AG08395 (cell line): ENCODE measurements around the gene MAML3.

Experiments used
- DNase-seq: peaks from one replicate; pipeline ENCODE4 v3.0.0; 2012; ENCODE audit warnings: mixed read lengths, low spot score

Gene MAML3

DNA sequence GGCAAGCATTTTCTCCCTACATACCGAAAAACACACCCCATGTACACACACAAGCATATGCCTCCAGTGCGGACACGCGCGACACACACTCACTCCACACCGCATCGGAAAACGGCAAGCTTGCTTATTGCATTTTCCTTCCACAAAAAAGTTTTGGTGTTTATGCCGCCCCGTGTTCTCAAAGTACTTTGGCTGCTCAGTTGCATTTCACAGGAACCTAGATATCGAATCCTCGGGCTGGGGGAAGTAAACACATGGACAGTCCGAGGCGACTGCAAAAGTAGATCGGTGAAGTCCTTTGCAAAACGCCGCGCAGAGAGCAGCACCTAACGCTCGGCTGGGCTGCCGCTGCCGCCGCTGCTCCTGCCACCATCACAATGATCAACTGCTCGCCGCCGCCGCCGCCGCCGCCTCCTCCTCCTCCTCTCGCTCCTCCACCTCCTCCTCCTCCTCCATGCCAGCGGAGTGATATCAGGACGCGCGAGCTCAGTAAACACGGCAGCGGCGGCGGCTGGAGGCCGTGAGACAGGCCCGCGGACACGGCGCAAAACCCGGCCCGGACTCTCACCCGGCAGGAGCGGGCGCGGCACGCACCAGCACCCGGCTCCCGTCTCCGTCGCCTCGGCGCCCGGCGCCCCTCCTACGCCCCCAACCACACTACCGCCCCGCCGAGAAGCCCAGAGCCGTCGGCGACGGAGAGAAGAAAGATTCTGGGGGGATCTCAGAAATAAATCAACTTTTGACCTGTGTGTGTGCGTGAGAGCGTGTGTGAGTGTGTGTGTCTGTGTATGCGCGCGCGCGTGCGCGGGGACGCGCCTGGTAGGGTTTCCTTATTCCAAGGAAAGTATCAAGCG, at the start of gene MAML3:
TSS of gene MAML3 (minus strand) at position 467 of the 854 bp plus-strand sequence. CDS start 857 bp downstream, outside the sequence.
- peak; percentile 78 for DNase-seq

DNA sequence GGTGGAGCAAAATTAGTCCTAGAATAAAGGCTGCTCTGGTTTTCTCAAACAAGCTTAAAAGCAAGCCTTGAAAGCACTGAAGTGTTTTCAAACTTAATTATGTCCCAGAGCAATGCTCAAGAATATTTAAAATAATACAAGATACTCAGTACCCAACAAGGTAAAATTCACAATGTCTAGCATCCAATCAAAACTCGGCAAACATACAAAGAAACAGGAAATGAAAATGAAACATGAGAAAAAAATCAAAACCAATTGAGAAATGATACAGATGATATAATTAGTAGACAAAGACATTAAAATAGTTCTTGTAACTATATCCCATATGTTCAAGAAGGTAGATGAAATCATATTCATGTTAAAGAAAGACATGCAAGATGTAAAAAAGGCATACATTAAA, 45.0 kb upstream of the MAML3 start:
- no peak for DNase-seq

DNA sequence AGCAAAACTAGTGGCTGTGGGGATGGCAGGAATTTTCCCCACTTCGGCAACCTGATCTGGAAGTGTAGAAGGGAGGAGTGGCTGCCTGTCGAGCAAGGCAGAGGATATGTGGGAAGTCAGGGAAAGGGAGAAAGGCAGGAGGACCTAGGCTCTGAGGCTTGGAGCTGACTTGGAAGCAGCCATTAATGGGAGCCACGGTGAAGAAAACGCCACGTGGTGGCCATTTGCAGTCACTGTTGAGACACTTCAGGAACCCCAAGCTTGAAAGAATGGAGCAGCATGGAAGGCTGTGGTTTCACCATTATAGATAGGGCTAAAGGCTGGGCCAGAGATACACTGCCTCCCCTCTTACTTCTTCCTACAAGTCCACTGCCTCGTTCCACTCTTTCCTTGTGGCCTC, 41.8 kb upstream of the MAML3 start:
- no peak for DNase-seq

DNA sequence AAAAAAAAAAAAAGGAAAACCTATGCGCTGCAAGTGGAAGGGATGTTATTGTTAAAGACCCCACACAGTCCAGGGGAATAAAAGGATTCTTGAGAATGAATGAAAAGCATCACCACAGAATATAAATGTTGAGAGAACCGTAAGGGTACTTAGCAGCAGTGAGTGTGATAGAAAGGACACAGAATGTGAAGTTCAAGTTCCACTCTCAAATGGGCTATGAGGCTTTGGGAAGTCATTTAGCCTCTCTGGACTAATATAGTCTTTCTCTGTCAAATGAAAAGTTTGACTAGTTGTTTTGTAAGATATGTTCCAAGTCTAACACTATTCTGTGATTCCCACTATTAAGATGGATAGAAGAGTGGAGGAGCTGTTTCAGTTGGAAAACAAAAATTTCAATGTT, 35.8 kb upstream of the MAML3 start:
- DNase-seq, result no peak

DNA sequence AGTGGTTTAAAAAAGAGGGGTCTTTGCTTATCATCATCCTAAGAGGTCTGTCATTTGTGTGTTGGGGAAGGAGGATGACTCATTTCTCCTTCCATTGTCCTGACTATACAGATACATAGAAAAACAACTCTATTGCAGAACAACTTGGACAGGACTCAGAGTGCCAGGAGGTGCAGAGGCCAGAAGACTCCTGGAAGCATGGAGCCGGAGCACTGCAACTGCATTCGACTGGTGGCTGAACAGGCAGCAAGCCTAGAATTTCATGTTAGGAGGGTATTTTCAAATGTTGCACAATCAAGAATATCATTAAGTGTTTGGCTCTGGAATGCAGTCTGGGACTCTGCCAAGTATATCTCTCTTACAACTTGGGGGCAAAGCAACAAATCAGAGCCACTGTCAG, 35.0 kb upstream of the MAML3 start:
- DNase-seq, result peak; percentile 52

DNA sequence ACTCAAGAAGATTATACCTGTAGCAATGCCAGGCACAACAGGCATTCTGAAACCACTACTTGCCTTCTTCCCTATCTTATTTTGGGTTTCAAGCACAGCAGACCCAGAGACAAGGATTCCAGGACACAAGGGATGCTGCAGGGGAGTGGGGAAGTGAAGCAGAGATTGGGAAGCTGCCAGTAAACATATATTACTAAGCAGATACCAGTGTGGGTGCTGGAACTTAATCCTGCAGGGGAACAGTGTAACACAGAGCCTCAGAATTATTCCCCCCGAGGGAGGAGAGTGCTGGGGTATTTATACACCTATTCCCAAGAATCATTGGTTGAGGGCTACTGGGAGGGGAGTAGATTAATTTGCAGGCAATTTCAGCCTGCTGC, 33.3 kb upstream of the MAML3 start:
- DNase-seq, result no peak

DNA sequence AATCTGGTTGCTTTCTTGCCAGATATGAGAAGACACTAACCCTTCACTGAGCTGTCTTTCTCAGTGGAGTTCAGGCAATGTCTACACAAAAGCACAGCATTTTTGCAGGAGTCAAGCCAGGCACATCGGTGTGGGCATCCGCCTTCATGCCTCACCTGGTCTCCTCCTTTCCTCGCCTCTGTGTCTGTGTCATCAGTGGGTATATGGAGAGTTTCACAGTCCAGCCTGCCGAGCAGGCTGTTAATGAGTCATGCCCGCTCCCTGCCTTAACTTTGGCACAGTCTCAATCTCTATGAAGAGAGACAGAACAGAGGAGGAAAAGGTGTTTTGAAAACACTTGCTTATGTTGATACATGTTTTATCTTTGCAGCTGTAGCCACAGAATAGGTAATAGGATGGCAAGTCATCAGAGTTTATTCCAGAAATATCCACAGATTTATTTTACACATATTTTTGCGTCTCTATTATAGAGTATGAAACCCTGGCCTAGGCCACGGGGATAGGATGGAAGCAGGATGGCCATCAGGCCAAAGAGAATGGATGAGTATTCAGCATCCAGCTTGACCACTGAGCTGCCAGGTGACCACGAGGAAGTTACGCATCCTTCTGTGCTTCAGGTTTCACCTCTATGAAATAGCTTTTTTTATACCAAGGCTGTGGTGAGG, 32.8 kb upstream of the MAML3 start:
- peak; percentile 64 for DNase-seq

DNA sequence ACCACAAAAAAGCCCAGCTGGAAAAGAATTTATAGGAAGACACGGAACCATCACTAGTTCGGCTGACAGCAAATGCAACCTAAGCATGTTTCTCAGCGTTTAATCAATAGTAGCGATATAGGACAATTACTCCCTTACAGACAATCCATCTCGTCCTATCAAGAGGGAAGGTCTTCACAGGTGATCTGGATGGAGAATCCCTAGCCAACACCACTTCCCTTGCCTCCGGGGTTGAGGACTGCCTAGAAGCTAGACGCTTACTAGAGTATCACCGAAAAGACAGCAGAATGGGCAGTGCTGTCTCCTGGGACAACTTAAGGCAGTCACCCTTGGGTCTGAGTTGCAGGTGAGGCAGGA, 32.1 kb upstream of the MAML3 start:
- DNase-seq, result no peak

DNA sequence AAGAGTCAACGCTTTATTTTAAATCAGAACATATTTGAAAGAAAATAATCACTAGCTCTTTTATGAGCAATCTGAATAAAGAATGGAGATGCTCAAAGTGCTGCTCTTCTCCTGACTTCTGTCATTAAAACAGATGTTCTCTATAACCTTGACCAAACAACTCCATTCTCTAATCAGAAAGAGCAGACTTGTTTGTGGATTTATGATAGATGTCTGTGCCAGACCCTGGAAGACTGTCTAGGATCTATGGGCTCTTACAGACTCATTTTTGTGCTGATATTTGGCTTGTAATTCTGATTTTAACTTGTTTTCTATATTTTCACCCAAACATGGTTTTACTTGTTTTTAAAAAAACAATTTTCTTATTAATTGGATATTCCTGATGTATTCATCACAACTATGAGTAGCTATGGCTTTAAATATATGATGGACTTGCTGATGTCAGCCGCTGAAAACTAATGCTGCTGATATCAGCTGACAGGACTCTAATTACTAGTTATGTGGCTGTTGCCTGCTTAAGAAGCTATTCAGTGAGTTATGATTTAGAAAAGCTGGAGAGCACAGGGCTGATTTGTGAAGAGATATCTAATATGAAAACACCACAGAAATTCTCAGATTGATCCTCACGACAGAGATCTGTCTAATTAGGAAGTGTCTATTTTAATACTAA, 31.6 kb upstream of the MAML3 start:
- no peak for DNase-seq

DNA sequence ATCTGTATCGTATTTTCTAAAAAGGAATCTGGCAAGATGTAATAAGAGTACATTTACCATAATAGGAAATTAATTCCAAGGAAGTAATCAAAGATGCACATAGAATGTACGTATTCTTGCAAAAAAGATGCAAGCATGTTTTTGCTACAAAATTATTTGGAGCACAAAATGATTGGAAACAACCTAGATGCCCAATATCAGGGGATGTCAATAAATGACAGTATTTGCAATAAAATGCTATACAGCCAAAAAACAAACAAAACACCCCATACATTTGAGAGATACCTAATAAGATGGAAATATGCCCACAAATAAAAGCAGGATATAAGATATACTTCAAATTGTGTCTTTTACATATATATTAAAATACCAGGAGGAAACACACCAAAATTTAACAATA, 29.3 kb upstream of the MAML3 start:
- DNase-seq, result no peak

DNA sequence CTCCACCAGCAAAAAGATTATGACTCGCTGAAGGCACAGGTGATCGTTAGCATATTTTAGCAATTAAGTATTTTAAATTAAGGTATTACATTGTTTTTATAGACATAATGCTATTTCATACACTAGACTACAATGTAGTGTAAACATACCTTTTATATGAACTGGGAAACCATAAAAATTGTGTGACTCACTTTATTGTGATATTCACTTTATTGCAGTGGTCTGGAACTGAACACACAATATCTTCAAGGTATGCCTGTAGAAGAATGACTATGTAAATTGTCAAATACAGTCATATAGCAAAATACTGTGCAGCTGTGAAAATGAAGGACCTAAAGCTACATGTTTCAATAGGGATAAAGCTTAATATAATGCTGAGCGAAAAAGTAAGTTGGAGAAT, 26.6 kb upstream of the MAML3 start:
- no peak for DNase-seq

DNA sequence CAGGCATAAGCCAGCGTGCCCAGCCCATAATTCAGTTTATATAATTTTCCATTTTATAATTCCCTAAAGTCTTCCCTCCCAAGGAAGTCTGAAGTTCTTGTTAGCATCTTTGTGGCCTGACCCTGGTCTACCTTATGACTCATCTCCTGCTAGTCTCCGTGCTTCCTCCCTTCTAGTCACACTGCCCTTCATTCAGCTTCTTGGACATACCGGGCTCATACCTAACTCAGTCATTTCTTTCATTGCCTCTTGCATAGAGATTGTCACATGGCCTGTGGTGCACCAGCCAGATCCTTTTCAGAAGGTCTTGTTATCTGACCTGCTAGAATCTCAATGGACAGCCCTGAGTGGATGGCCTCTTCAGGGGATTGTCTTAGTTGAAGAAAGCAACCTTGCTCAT, 22.8 kb upstream of the MAML3 start:
- peak; percentile 46 for DNase-seq

DNA sequence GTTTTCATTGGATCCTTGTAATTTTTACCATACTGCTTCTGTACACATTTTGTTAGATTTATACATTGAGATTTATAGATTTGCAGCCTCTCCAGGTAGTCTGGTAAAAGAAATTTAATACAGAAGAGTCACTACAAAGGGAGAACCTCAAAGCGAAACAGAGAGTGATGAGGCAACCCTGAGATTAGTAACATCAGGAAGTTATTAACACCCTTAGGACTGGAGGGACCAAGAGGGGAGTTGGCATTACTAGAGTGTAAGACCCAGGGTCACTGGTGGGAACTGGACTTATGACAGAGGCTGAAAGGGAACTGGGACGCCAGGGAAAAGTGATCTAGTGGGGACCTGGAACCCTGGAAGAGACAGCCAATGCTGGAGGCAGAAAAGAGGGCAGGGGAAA, 20.6 kb upstream of the MAML3 start:
- no peak for DNase-seq

DNA sequence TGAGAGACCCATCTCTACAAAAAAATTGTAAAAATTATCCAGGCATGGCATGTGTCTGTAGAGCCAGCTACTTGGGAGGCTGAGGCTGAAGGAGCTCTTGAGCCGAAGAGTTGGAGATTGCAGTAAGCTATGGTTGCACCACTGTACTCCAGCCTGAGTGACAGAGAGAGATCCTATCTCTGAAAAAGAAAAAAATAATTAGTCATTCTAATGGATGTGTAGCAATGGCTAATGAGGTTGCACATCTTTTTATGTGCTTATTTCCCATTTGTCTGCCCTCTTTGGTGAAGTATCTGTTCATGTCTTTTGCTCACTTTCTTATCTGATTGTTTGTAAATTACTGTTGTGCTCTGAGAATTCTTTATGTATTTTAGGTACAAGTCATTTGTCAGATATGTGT, 19.0 kb upstream of the MAML3 start:
- no peak for DNase-seq

DNA sequence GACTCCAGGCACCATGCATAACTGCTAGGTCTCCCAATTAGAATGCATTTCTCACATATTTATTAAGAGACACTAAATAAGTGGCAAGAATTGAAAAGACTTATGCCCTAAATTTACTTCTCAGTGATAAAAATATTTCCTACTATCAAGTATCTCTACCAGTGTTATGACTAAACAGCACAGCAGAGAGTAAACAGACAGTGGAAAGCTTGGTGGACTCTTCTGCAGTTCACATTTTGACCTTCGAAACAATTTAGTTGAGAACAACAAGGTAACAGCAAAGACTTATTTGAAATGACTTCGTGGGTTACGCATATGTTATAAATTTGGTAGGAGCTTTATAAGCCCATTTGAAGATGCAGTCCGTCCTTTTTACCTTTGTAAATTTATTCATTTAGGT, 16.3 kb upstream of the MAML3 start:
- DNase-seq, result no peak

DNA sequence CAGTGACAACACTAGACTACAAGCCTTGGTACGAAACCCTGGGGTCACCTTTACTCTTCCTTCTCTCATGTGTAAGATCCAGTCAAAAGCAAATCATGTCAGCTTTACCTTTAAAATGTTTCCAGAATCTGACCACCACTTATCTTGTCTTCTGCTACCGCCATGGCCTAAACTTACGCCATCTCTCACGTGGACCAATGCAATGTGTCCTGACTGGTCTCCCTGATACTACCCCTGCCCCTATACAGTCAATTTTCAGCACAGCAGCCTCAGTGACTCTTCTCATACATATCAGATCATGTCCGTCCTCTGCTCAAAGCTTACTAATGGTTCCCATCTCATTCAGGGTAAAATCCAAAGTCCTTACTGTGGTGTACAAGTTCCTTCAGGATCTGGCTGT, 15.0 kb upstream of the MAML3 start:
- DNase-seq, result no peak

DNA sequence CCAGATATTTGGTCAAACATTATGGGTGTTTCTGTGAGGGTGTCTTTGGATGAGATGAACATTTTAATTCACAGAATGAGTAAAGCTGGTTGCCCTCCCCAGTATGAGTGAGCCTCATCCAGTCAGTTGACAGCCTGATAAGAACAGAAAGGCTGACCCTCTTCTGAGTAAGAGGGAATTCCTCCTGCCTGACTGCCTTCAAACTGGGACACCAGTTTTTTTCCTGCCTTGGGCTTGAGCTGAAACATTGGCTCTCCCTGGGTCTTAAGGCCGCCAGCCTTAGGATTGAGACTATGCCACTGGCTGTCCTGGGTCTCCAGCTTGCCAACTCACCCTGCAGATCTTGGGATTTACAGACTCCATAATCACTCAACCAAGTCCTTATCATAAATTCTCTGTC, 14.5 kb upstream of the MAML3 start:
- no peak for DNase-seq

DNA sequence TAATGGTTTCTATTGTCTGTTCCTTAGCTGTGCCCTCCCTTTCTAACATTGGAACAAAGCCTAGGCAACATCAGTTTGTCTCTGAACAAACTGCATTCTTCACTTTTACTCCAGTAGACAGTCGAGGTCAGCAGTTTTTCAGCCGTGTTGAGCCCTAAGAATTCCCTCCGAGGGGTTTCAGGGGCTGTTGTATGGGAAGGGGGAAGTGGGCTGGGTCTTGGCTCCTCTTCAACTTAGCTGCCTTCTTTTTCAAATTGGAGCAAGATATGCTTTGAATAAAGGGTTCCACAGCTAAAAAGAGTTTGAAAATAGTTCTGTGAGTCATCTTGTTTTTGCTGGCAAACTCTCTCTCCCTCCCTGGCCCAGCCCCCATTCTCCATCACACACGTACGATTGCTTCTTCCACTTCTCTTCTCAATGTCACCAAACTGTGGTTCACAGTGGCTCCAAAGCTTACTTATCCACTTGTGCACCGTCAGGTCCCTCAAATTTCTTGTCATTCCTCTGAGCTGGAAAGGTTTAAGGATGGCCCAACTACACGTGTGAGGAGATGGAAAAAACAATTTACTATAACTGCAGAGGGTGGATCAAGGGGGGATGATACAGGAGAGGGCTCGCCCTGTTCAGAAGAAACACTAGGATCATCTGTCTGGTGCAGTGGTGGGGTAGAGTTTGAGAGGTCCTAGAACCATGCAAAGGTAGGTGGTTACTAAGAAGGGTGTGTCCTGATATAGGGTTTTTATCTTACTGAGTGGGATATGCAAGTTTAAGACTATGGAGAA, 9.2 kb upstream of the MAML3 start:
- DNase-seq, result peak; percentile 62

DNA sequence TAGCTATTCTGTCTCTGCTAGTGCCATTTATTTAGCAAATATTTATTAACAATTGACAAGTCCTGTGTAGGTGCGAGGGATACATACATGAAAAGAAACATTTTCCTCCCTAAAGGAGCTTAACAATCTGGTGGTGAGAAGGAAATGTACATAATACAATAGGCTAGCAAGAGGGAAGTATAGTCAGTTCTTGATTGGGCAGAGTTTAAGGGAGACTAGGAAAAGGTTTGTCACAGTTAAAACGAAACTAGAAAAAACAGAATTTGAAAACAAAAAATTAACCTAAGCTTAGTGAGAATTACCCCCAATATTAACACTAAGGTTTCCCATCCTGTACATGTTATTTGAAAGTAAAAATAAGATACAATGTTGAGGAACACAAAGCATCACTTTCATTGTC, 8.6 kb upstream of the MAML3 start:
- DNase-seq, result no peak

DNA sequence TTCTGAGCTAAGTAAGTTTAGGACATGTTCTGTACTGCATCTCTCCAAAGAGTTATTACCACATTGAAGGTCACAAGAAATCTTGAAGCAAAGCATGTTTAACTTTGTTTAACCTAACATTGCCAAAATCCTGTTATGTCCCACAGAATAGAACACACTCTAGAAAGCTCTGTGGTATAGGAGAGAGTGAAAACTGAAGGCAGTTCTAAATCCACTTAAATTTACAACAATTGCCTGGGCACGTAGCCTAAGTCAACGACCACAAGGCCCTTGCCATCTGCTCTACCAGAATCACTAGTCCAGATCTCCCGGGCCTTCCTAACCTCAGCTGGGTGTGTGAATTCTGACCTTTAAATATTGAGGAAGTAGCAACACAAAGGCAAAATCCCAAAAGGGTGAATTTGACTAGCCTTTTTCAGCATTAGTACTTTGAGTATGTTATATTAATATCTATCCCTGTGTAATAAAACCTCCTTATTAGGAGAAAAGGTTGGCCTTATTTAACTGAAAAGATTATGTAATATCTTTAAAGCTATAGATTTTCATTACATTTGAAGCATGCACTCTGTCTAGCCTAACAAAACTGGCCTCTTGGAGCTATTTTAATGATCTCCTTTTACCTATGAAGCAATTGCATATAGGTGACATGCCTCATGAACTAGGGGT, 4.5 kb upstream of the MAML3 start:
- no peak for DNase-seq

DNA sequence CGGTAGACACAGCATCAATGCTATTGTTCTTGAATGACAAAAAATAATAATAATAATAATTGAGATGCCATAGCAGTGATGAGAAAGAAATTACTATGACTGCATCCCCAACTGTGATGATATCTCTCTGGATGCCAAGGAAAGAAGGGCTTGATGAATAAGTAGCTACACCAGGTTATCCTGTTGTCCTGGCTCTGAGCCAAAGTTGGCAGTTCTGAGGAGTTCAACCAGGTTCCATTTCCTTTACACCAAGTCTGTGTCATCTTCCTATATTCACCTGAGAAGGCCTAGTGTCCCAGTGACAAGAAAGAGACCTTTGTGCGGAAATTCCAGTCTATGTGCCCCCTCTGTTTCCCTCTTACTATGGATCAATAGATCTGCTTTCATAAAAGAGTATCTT, 3.4 kb upstream of the MAML3 start:
- no peak for DNase-seq
